Body of pancreas (tissue), 4 donors: ENCODE measurements around the gene RHBDF1. TPM values are rescaled to one million over a fixed set of nuclear protein-coding genes. Genes with fewer than 3 reads are reported as not detected.

ENCODE experiments used
- ATAC-seq: fragments of 150-250 bp; one replicate; pipeline ENCODE4 v1.9.1; 2016
- DNase-seq, 4 donors: peaks; one replicate each; pipeline ENCODE4 v3.0.0-alpha.2; 2019
- H3K27ac ChIP-seq, 4 donors: fragments of 200-600 bp; sonication (generic); 1 replicate in 3 of 4; 2 replicates in 1 of 4; pipeline versions ENCODE4 v1.5.1 to v1.6.1; 2016 to 2019; ENCODE audit warnings: mild to moderate bottlenecking in 1 of 4, mixed read lengths in 1 of 4, moderate library complexity in 1 of 4
- H3K27me3 ChIP-seq, 2 donors: fragments of 200-600 bp; sonication (generic); one replicate each; pipeline ENCODE4 v1.6.0; 2016; ENCODE audit warnings: mild to moderate bottlenecking in 1 of 2
- H3K36me3 ChIP-seq, 2 donors: fragments of 200-600 bp; sonication (generic); replicated peaks in 1 of 2; 2 replicates each; pipeline ENCODE4 v1.5.1; 2016; ENCODE audit warnings: low read depth in 2 of 2; ENCODE audit not compliant: insufficient read depth in 1 of 2
- H3K4me1 ChIP-seq: fragments of 200-600 bp; sonication (generic); one replicate; pipeline ENCODE4 v1.6.0; 2016
- H3K4me3 ChIP-seq, 2 donors: fragments of 200-600 bp; sonication (generic); 1 replicate in 1 of 2; 2 replicates in 1 of 2; pipeline ENCODE4 v1.5.1; 2016 to 2019
- H3K9me3 ChIP-seq, 3 donors: fragments of 200-600 bp; sonication (generic); 1 replicate in 2 of 3; 2 replicates in 1 of 3; pipeline ENCODE4 v1.5.1; 2016
- CTCF ChIP-seq, 7 experiments: fragments of 450-650 bp in 4 of 7; fragments of 200-600 bp in 3 of 7; sonication (generic) in 3 of 7; IDR thresholded peaks; one replicate each; pipeline ENCODE4 v1.5.1; 2016 to 2019; ENCODE audit warnings: antibody characterized with exemption in 7 of 7
- POLR2A ChIP-seq, 3 donors: fragments of 450-650 bp; IDR thresholded peaks; one replicate each; pipeline ENCODE4 v1.6.1; 2016; ENCODE audit warnings: antibody characterized with exemption in 3 of 3, mild to moderate bottlenecking in 2 of 3
- WGBS, 2 donors: methylation state at CpG; one replicate each; pipeline ENCODE4 v1.1.5; 2017; 5-methylcytosine and 5-hydroxymethylcytosine counted together
- intact Hi-C: fragments of 100-400 bp; cut with DNase I; formaldehyde crosslinking; loops from one replicate; pipeline ENCODE4 v1.15.1; 2023
- total RNA-seq, 2 donors: library from RNA; depleted of rRNA; stranded (reverse); fragments of >200 nt; gene quantifications; one replicate each; pipeline ENCODE4 v1.1.0, GENCODE V29; 2016

RHBDF1 gene
- total RNA-seq, 2 donors from 2014 or later: 16.3 to 27.7 TPM

GRCh38 chr16:71540-72401 is 660 bp downstream of the RHBDF1 start:
- TF ChIP-seq CTCF (IDR thresholded peaks at IDR 0.05): peak in 3 of 7 experiments; percentile 7 to 23 (median 19)
- peak; percentile 15 to 71 (median 64) for TF ChIP-seq POLR2A (IDR thresholded peaks at IDR 0.05)
- no peaks in the 10 kb centered on the region for H3K9me3 ChIP-seq
- DNase-seq (peak; percentile 68 to 86 (median 82)), ATAC-seq (peak; percentile 55)
- peaks cover 46% of the 10 kb centered on the region for H3K4me1 ChIP-seq
- H3K27ac ChIP-seq: peak overlapping the region; percentile 70 to 88 (median 85)
- intact Hi-C loops: no loop called here
- no peaks in the 10 kb centered on the region for H3K36me3 ChIP-seq
- peak overlapping the region in 1 of 2 donors; percentile 38 for H3K4me3 ChIP-seq
- no peaks in the 10 kb centered on the region for H3K27me3 ChIP-seq
- 0 to 11% methylated on average over 7 to 54 of the region's 57 CpGs for WGBS, 2 donors

- Histone ChIP-seq H3K27me3 (no peaks in the 10 kb centered on the region), H3K4me1 (peaks cover 41% of the 10 kb centered on the region), H3K27ac (peak overlapping the region; percentile 70 to 88 (median 85)), H3K4me3 (no peak overlapping the region), H3K9me3 (no peaks in the 10 kb centered on the region), H3K36me3 (no peaks in the 10 kb centered on the region)
- DNase-seq (no peak), ATAC-seq (no peak)
- intact Hi-C loops: no loop called here
- TF ChIP-seq CTCF (IDR thresholded peaks at IDR 0.05): no peak
- no peak for TF ChIP-seq POLR2A (IDR thresholded peaks at IDR 0.05)
- WGBS, 2 donors: 40% methylated on average over 5 of the region's 5 CpGs; no CpG with 5 or more reads in 1 of the 2 donors
Observed at GRCh38 chr16:71210-71539, 1.3 kb downstream of the RHBDF1 start.

GRCh38 chr16:69181-69580 is 3.2 kb downstream of the RHBDF1 start:
- Histone ChIP-seq H3K27me3 (no peaks in the 10 kb centered on the region), H3K36me3 (no peaks in the 10 kb centered on the region), H3K9me3 (no peaks in the 10 kb centered on the region), H3K27ac (no peak overlapping the region), H3K4me3 (no peak overlapping the region), H3K4me1 (peaks cover 43% of the 10 kb centered on the region)
- intact Hi-C loops: no loop called here
- TF ChIP-seq POLR2A (IDR thresholded peaks at IDR 0.05) (no peak), CTCF (IDR thresholded peaks at IDR 0.05) (no peak)
- ATAC-seq: no peak
- 76 to 100% methylated on average over 2 to 8 of the region's 8 CpGs for WGBS, 2 donors
- DNase-seq: no peak

- intact Hi-C loops: no loop called here
Observed at GRCh38 chr16:67884-68789, 4.3 kb downstream of the RHBDF1 start.

More at GRCh38 chr16:67884-68789, 4.3 kb downstream of the RHBDF1 start:
- Histone ChIP-seq H3K36me3 (no peaks in the 10 kb centered on the region), H3K27ac (no peak overlapping the region), H3K27me3 (no peaks in the 10 kb centered on the region), H3K4me1 (peaks cover 42% of the 10 kb centered on the region), H3K9me3 (no peaks in the 10 kb centered on the region), H3K4me3 (no peak overlapping the region)
- ATAC-seq (no peak), DNase-seq (no peak)
- no peak for TF ChIP-seq CTCF (IDR thresholded peaks at IDR 0.05)
- no peak for TF ChIP-seq POLR2A (IDR thresholded peaks at IDR 0.05)
- 86 to 90% methylated on average over 7 to 27 of the region's 27 CpGs for WGBS, 2 donors
